HG03175 (cell line): ENCODE measurements around the gene PRDM16.
"Not testable (repeated sequence)": the region's sequence is repeated elsewhere in the genome, so short reads cannot be mapped to it uniquely, and the experiment has no call there.

ENCODE experiments used
- ATAC-seq: cut with Tn5 transposase; IDR thresholded peaks from one replicate; pipeline ENCODE4 v1.9.1; 2021; ENCODE audit warnings: mild to moderate bottlenecking, moderate library complexity; ENCODE audit not compliant: unreplicated experiment

PRDM16 gene

GRCh38 chr1:3237570-3237969 lies 168.6 kb downstream of the PRDM16 start:
- no peak for ATAC-seq

- ATAC-seq = no peak
These were observed 169.1 kb downstream of the PRDM16 start for GRCh38 chr1:3237994-3238702.

- ATAC-seq = no peak
These were observed 169.8 kb downstream of the PRDM16 start for GRCh38 chr1:3238703-3239278.

GRCh38 chr1:3239991-3240390 lies 171.0 kb downstream of the PRDM16 start:
- not testable (repeated sequence) for ATAC-seq

DNA sequence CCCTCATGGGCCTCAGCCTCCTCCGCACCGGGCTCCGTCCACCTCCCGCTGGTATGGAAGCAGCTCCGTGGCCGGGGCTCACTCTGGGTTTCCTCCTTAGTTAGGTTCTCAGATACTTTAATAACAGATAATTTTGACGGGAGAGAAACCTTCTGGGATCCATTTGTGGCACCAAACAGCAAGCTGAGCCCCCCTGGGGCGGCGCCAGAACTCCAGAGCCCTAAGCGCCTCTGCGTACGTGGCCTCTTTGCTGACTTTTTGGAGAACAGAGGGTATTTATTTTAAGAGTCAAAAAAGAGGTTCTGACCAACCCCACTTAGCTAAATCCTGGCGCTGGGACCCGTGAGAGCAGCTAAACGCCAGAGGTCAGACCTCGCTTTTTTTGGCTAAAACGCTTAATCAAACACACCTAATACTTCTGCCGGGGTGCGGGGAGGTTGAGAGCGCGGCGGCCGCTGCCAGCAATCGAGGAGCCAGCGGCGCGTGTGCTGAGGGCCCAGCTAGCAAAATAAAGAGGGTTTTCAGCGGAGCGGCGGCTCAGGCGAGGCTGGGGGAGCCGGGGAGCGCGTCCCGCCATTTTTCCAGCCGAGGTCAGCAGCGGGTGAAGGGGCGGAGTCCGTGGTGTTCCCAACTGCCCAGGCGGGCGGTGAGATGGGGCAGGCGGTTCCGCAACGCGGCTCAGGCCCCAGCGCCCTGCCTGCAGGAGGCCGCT lies 171.7 kb downstream of the PRDM16 start:
- no peak for ATAC-seq

GRCh38 chr1:3241236-3241550 lies 172.2 kb downstream of the PRDM16 start:
- no peak for ATAC-seq

DNA sequence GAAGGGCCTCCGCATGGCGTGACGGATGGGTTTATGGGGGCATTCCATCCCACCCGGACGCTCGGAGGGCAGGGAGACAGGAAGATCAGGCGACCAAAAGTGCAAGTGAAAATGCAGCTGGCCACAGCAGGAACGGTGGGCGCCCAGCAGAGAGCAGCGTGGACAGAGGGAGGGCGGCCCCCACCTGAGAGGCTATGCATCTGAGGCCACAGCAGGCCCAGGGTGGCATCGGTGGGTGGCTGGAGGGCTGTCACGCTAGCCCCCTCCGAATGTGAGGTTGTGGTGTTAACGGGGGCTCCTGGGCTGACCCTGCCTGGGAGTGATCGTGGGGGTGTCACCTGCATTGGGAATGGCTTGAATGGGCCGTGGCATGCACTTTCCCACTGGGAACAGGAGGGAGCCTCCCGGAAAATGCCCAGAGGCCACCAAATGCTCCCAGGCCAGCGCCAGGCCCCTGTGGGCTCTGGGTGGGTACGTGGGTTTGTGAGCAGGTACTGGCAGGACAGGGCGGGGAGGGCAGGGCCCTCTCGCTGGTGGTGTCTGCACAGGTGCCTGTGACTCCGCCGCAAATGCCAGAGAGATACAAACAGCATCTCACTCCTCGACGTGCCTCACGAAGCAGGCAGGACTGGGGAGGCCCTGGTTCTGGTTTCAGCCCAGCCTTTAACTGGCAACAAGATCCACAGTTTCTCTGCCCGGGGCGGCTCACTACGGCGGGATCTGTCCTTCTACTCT lies 172.8 kb downstream of the PRDM16 start:
- no peak for ATAC-seq

GRCh38 chr1:3242408-3243260 lies 173.6 kb downstream of the PRDM16 start:
- ATAC-seq = no peak

GRCh38 chr1:3243304-3243703 lies 174.3 kb downstream of the PRDM16 start:
- ATAC-seq = no peak

DNA sequence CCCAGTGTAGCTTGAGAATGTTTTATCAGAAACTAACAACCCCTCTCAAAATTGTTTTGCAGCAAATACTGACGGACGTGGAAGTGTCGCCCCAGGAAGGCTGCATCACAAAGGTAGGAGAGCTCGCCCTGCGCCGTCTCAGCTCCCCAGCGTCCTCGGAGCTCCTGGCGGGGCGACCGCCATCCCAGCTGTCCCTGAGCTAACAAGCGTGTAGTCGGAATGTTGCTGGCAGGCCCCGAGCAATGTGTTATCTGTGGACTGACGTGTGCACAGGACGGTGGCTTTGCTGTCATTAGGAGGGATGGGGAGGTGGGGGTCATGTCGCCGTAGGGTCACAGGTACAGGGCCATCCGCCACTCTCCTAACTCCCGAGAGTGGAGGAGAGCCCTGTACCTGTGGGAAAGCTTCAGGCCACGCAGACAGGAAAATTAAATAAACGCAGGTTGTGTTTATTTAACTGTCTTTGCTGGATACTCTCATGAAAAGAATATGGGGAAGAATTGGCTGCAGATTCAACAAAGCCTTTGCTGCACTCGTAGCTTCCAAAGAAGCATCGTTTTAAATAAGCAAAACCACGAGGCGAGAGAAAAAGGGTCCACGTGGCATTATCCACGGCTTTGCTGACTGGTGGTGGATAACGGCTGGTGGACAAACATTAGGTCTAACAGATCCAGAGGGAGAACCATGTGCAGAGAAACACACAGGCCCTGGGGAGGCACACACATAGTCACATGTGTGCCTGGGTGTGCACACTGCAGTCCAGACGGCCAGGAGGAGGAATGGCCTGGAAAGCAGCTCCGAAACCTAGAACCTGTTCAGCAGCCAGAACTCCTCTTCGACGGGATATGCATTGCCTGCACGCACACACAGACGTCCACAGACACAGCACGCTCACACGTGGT lies 175.3 kb downstream of the PRDM16 start:
- ATAC-seq = no peak

- no peak for ATAC-seq
These were observed 175.9 kb downstream of the PRDM16 start for GRCh38 chr1:3244927-3245315.

GRCh38 chr1:3245344-3245743 lies 176.3 kb downstream of the PRDM16 start:
- no peak for ATAC-seq

DNA sequence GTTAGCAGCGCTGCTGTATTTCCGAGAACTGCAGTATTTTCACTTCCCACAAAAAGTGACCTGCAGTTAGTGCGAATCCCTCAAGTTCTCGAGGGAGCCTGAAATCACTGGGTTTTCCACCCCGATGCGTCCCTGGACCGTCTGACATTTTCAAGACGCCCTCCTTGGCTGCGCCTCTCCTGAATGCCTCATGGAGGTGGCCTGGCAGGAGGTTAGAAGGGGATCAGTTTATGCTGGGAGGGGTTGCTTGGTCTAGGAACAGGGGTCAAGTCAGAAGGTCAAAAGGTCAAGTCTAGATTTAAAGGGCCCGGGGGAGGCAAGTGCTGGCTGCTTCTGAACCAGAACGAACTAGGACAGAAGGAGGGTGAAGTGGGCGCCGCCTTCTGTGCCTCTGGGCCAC lies 176.8 kb downstream of the PRDM16 start:
- no peak for ATAC-seq

GRCh38 chr1:3246251-3246650 lies 177.2 kb downstream of the PRDM16 start:
- no peak for ATAC-seq

DNA sequence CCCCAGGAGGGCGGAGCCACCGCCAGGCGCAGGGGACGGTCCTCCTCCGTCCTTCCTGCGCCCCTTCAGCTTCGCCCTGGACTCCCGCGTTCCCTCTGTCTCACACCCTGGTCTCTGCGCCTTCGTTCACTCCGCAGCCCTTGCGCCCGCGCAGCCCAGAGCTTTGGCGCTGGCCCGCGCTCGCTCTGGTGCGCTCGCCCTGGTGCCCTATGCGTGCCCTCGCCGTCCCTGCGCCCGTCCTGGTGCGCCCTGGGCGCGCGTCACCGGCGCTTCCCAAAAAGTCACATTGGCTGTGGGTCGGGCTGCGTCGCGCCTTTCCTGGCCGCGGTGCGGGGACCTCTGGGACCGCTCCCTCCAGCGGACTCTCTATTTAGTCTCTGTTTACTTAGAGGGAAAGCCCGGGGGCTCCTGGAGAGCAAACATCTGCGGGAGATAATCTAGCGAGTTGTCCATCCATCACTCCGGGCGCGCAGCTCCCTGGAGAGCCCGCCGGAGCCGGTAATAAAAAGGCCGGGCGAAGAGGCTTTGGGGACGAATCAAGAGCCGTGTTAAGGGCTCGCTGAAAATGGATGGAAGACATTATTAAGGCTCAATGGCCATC lies 178.6 kb downstream of the PRDM16 start:
- no peak for ATAC-seq

GRCh38 chr1:3248155-3249141 lies 179.4 kb downstream of the PRDM16 start:
- ATAC-seq = no peak

- ATAC-seq = no peak
These were observed 180.2 kb downstream of the PRDM16 start for GRCh38 chr1:3249231-3249630.
